ENCODE data around the gene NT5C1A. TPM values are rescaled to one million over a fixed set of nuclear protein-coding genes. Genes with fewer than 3 reads are reported as not detected.

NT5C1A gene
- total and polyA plus RNA-seq, 4 donors: not detected

- no peak for DNase-seq
- no peak overlapping the region for H3K27ac ChIP-seq (ENCODE audit: low read depth in 1 of 2, low read length in 1 of 2)
- WGBS, 2 donors: 43 to 50% methylated on average over 6 of the region's 6 CpGs
- ATAC-seq (ENCODE audit: insufficient read depth, low FRiP score): no peak
- TF ChIP-seq CTCF (IDR thresholded peaks at IDR 0.05; ENCODE audit: control extremely low read depth, extremely low read depth): no peak
- H3K36me3 ChIP-seq (ENCODE audit: control insufficient read depth in 4 of 4, insufficient read depth in 4 of 4, low read length in 4 of 4): no peaks in the 10 kb centered on the region
- no peaks in the 10 kb centered on the region for H3K4me1 ChIP-seq (ENCODE audit: control insufficient read depth in 5 of 5, insufficient read depth in 5 of 5, low read length in 5 of 5)
- H3K9me3 ChIP-seq (ENCODE audit: control insufficient read depth in 4 of 4, insufficient read depth in 3 of 4, low read length in 3 of 4): no peaks in the 10 kb centered on the region
- no peak overlapping the region for H3K9ac ChIP-seq (ENCODE audit: insufficient read depth in 1 of 2, low read length in 2 of 2)
- no peak overlapping the region for H3K4me3 ChIP-seq
- peaks cover 0 to 31% (median 30%) of the 10 kb centered on the region in 3 donors for H3K27me3 ChIP-seq (ENCODE audit: control insufficient read depth in 3 of 3, insufficient read depth in 3 of 3, low read length in 2 of 3)
Observed at GRCh38 chr1:39717809-39718208, 45.9 kb upstream of the NT5C1A start.

- Histone ChIP-seq H3K4me3 (no peak overlapping the region), H3K9me3 (ENCODE audit: control insufficient read depth in 4 of 4, insufficient read depth in 3 of 4, low read length in 3 of 4) (no peaks in the 10 kb centered on the region), H3K27ac (ENCODE audit: low read depth in 1 of 2, low read length in 1 of 2) (no peak overlapping the region), H3K27me3 (ENCODE audit: control insufficient read depth in 3 of 3, insufficient read depth in 3 of 3, low read length in 2 of 3) (peaks cover 0 to 23% (median 22%) of the 10 kb centered on the region in 3 donors), H3K9ac (ENCODE audit: insufficient read depth in 1 of 2, low read length in 2 of 2) (no peak overlapping the region), H3K36me3 (ENCODE audit: control insufficient read depth in 4 of 4, insufficient read depth in 4 of 4, low read length in 4 of 4) (no peaks in the 10 kb centered on the region), H3K4me1 (ENCODE audit: control insufficient read depth in 5 of 5, insufficient read depth in 5 of 5, low read length in 5 of 5) (no peaks in the 10 kb centered on the region)
- TF ChIP-seq CTCF (IDR thresholded peaks at IDR 0.05; ENCODE audit: control extremely low read depth, extremely low read depth): no peak
- ATAC-seq (ENCODE audit: insufficient read depth, low FRiP score): no peak
- WGBS, 2 donors: 94 to 96% methylated on average over 5 of the region's 5 CpGs
- DNase-seq: no peak
Observed at GRCh38 chr1:39713557-39713956, 41.6 kb upstream of the NT5C1A start.

- H3K4me1 ChIP-seq (ENCODE audit: control insufficient read depth in 5 of 5, insufficient read depth in 5 of 5, low read length in 5 of 5): no peaks in the 10 kb centered on the region
- H3K4me3 ChIP-seq: no peak overlapping the region
- H3K9ac ChIP-seq (ENCODE audit: insufficient read depth in 1 of 2, low read length in 2 of 2): no peak overlapping the region
- no peak for TF ChIP-seq CTCF (IDR thresholded peaks at IDR 0.05; ENCODE audit: control extremely low read depth, extremely low read depth)
- no peak overlapping the region for H3K27ac ChIP-seq (ENCODE audit: low read depth in 1 of 2, low read length in 1 of 2)
- H3K36me3 ChIP-seq (ENCODE audit: control insufficient read depth in 4 of 4, insufficient read depth in 4 of 4, low read length in 4 of 4): no peaks in the 10 kb centered on the region
- DNase-seq (no peak), ATAC-seq (ENCODE audit: insufficient read depth, low FRiP score) (no peak)
- WGBS, 2 donors: 83 to 87% methylated on average over 6 of the region's 6 CpGs
- H3K27me3 ChIP-seq (ENCODE audit: control insufficient read depth in 3 of 3, insufficient read depth in 3 of 3, low read length in 2 of 3): peaks cover 0 to 19% (median 12%) of the 10 kb centered on the region in 3 donors
- no peaks in the 10 kb centered on the region for H3K9me3 ChIP-seq (ENCODE audit: control insufficient read depth in 4 of 4, insufficient read depth in 3 of 4, low read length in 3 of 4)
Observed at GRCh38 chr1:39711966-39712340, 40.0 kb upstream of the NT5C1A start.

All from lung (tissue), 12 donors.